ENCODE results near the gene PKIB.

DNA sequence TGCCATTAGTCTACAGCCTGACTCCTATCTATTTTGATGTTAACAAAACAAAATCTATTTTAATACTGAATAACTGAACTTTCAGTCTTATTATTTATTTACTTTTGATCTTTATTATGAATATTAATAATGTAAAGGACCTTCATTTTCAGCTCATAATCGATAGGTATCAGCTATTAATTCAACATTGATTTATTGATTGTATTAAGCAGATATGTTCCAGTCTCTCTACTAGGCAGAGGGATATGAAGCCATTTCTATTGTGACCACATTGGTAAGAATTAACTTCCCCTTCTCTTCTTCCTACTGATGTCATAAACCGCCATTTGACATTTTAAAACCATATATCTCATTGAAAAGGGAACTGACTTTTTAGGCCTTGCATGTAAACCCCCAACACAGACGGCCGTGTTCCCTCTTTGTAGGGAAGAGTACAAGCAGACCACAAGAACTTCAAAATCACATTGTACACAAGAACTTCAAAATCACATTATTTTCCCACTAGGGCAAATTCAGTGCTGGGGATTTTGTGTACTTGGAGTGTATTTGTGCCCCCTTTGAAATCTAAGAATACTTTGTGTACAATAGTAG lies 99.8 kb downstream of the PKIB start:
- TF ChIP-seq, protein P1, sequence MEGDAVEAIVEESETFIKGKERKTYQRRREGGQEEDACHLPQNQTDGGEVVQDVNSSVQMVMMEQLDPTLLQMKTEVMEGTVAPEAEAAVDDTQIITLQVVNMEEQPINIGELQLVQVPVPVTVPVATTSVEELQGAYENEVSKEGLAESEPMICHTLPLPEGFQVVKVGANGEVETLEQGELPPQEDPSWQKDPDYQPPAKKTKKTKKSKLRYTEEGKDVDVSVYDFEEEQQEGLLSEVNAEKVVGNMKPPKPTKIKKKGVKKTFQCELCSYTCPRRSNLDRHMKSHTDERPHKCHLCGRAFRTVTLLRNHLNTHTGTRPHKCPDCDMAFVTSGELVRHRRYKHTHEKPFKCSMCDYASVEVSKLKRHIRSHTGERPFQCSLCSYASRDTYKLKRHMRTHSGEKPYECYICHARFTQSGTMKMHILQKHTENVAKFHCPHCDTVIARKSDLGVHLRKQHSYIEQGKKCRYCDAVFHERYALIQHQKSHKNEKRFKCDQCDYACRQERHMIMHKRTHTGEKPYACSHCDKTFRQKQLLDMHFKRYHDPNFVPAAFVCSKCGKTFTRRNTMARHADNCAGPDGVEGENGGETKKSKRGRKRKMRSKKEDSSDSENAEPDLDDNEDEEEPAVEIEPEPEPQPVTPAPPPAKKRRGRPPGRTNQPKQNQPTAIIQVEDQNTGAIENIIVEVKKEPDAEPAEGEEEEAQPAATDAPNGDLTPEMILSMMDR (IDR thresholded peaks at IDR 0.05) = no peak
- TF ChIP-seq POLR2AphosphoS5 (IDR thresholded peaks at IDR 0.05) (no peak), POLR2A (IDR thresholded peaks at IDR 0.05) (no peak)
